ENCODE measurements around the gene BRWD1.

GRCh38 chr21:39348040-39348354 is 34.6 kb upstream of the BRWD1 start:
- TF ChIP-seq CTCF (IDR thresholded peaks at IDR 0.05) = no peak
- no peak for TF ChIP-seq TEAD4 (CRISPR knock-in tag; IDR thresholded peaks at IDR 0.05)

Measured in WTC11 (cell line).